Measurements from ENCODE around the gene SLC38A3. TPM values are rescaled to one million over a fixed set of nuclear protein-coding genes. Genes with fewer than 3 reads are reported as not detected.

The SLC38A3 gene
- total RNA-seq, 4 donors from 2014 or later = not detected

DNA sequence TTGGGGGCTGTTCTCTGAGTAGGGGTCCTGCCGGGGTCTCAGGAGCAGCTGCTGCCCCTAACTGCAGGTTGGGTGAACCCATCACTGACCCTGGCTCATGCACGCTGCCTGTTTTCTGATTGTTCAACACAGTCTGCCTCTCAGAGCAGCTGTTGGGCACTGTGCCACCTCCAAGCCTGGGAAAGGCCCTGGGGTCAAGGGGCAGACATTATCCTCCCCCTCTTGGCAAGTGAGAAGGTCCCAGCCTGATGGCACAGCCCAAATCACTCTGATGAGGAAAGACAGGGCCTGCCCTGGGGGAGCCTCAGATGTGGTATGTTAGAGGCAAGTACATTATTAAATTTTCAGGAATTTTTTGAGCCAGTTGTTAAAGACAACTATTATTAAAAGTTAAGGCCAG, 27.7 kb upstream of the SLC38A3 start:
- TF ChIP-seq, protein P1, sequence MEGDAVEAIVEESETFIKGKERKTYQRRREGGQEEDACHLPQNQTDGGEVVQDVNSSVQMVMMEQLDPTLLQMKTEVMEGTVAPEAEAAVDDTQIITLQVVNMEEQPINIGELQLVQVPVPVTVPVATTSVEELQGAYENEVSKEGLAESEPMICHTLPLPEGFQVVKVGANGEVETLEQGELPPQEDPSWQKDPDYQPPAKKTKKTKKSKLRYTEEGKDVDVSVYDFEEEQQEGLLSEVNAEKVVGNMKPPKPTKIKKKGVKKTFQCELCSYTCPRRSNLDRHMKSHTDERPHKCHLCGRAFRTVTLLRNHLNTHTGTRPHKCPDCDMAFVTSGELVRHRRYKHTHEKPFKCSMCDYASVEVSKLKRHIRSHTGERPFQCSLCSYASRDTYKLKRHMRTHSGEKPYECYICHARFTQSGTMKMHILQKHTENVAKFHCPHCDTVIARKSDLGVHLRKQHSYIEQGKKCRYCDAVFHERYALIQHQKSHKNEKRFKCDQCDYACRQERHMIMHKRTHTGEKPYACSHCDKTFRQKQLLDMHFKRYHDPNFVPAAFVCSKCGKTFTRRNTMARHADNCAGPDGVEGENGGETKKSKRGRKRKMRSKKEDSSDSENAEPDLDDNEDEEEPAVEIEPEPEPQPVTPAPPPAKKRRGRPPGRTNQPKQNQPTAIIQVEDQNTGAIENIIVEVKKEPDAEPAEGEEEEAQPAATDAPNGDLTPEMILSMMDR (IDR thresholded peaks at IDR 0.05; ENCODE audit: low read depth) = no peak

DNA sequence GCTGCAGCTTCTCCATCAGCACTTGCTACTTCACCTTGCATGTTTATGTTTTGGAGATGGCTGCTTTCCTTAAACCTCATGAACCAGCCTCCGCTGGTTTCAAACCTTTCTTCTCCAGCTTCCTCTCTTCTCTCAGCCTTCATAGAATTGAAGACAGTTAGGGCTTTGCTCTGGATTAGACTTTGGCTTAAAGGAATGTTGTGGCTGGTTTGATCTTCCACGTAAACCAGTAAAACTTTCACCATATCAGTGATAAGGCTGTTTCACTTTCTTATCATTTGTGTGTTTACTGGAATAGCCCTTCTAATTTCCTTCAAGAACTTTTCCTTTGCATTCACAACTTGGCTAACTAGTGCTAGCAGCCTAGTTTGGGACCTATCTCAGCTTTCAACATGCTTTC, 25.4 kb upstream of the SLC38A3 start:
- TF ChIP-seq, protein P1 (IDR thresholded peaks at IDR 0.05; ENCODE audit: low read depth) = no peak

DNA sequence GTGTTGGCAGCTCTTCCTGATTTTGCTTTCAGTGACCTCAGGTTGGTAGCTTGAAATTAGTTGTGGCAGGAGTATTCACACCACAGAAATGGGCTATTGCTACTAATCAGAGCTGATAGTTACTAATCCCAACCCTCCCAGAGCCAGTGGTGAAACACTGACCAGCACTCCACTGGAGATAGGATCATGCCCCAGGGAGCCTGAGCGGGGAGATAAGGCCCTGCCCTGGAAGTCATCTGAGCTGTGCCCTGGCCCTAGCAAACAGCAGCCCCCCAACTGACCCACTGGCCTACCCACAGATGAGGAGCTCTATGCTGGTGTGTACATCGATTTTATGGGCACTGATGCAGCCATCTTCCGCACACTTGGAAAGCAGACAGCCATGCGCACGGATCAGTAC, 23.1 kb upstream of the SLC38A3 start:
- TF ChIP-seq, protein P1 (IDR thresholded peaks at IDR 0.05; ENCODE audit: low read depth) = no peak

DNA sequence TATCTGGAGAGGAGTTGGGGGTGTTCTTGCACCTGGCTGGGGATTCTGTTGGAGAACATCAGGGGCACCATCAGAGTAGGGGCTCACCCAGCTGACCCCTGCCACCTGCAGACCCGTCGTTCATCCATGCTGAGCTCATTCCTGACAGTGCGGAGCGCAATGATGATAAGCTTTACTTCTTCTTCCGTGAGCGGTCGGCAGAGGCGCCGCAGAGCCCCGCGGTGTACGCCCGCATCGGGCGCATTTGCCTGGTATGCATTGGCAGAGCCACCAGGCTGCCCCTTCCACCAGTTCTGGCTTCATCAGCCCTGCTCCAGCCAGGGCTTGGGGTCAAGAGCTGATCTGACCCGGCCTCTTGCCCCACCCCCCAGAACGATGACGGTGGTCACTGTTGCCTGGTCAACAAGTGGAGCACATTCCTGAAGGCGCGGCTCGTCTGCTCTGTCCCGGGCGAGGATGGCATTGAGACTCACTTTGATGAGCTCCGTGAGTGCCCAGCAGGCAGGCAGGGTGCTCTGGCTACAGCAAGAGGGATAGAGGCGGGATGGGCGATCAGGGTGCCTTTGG, 22.5 kb upstream of the SLC38A3 start:
- TF ChIP-seq, protein P1 (IDR thresholded peaks at IDR 0.05; ENCODE audit: low read depth) = no peak

DNA sequence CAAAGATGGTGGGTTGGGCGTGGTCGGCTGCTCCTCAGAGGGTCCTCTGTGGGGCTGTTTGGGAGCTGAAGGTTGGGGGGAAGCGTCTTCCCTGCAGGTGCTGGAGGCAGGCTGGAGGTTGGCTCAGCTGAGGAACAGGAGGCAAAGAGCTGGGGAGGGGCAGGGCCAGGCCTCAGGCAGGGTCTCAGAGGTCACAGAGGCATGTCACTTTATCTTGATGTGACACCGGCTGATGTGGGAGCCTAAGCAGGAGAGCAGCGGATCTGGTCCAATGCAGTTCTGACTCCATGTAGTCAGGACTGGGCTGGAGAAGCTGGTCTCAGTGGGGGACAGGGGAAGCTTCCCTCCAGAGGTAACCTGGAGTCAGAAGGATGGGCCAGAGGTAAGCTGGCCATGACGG, 21.3 kb upstream of the SLC38A3 start:
- TF ChIP-seq, protein P1 (IDR thresholded peaks at IDR 0.05; ENCODE audit: low read depth) = no peak

DNA sequence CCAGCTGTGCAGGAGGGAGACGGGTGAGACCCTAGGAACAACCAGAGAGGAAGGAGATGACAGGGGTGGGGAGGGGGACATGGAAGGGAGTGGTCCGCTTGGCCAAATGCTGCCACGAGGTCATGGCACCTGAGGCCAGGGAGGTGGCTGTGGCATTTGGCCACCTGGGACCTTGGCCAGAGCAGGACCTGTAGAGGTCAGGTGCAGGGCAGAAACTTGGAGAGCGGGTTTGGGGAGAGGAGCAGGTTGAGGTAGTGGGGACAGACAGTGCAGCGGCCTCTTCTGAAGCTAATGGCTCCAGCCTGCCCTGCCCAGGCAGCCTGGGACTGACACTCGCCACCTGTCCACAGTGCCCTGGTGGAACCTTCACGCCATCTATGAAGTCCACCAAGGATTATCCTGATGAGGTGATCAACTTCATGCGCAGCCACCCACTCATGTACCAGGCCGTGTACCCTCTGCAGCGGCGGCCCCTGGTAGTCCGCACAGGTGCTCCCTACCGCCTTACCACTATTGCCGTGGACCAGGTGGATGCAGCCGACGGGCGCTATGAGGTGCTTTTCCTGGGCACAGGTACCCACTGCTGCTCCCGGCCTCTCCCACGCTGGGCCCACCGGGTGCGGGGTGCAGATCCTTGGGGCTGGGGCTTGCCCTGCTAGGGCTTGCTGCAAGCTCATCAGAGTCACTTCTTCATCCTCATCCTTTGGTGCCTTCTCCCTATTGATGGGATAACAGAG, 20.7 kb upstream of the SLC38A3 start:
- TF ChIP-seq, protein P1 (IDR thresholded peaks at IDR 0.05; ENCODE audit: low read depth) = no peak

DNA sequence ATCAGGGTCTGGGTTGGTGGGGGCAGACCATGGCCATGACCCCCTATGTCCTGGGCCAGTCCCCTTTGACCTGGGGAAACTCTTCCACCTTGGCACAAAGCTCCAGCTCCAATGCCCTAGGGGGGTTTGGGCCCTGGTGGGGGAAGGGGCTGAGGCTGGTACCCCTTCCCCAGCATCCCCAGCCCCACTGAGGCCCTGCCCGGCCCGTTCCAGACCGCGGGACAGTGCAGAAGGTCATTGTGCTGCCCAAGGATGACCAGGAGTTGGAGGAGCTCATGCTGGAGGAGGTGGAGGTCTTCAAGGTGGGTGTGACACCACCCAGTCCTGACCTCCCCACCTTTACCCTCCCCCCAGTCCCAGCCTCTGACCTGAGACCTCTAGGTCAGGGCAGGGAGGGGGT, 19.8 kb upstream of the SLC38A3 start:
- TF ChIP-seq, protein P1 (IDR thresholded peaks at IDR 0.05; ENCODE audit: low read depth) = no peak

Data from subcutaneous adipose tissue (tissue), 4 donors.